GM12878 (cell line): ENCODE data around the gene MGAT5. TPM values are rescaled to one million over a fixed set of nuclear protein-coding genes. Genes with fewer than 3 reads are reported as not detected.

ENCODE experiments used
- BMI1 ChIP-seq: fragments of 450-650 bp; IDR thresholded peaks from 2 replicates; pipeline ENCODE4 v1.6.1; 2016; ENCODE audit warnings: mild to moderate bottlenecking, moderate library complexity, borderline replicate concordance
- CBX3 ChIP-seq: fragments of 200-600 bp; sonication (generic); IDR thresholded peaks from 2 replicates; pipeline ENCODE4 v1.6.1; 2016; ENCODE audit warnings: low read depth, borderline replicate concordance
- CEBPB ChIP-seq, 2 experiments: fragments of 150-350 bp in 1 of 2; IDR thresholded peaks; 2 replicates each; pipeline ENCODE4 v1.6.1; 2012 to 2014; ENCODE audit warnings: low read depth in 2 of 2, low read length in 2 of 2, borderline replicate concordance in 1 of 2, inconsistent platforms in 1 of 2
- EED ChIP-seq: sonication (generic); IDR thresholded peaks from 2 replicates; pipeline ENCODE4 v1.6.1; 2016; ENCODE audit warnings: antibody characterized with exemption, low read depth
- EZH2 ChIP-seq: IDR thresholded peaks from 2 replicates; pipeline ENCODE4 v1.6.1; 2012; ENCODE audit warnings: low read depth, mild to moderate bottlenecking, control low read depth, inconsistent platforms, low read length, borderline replicate concordance; ENCODE audit not compliant: control insufficient read depth
- FOXK2 ChIP-seq: fragments of 450-650 bp; IDR thresholded peaks from 2 replicates; pipeline ENCODE4 v1.6.1; 2017; ENCODE audit warnings: mild to moderate bottlenecking, moderate library complexity
- IKZF1 ChIP-seq: fragments of 450-650 bp; conservative IDR thresholded peaks from 2 replicates; pipeline ENCODE4 v1.6.1; 2017; ENCODE audit warnings: antibody characterized with exemption, mild to moderate bottlenecking
- IKZF2 ChIP-seq, 2 experiments: fragments of 450-650 bp; IDR thresholded peaks; 2 replicates each; pipeline ENCODE4 v1.6.1; 2017; ENCODE audit warnings: mild to moderate bottlenecking in 2 of 2, moderate library complexity in 2 of 2
- JUND ChIP-seq: IDR thresholded peaks from 2 replicates; pipeline ENCODE4 v1.6.1; 2012; ENCODE audit warnings: low read depth, mild to moderate bottlenecking, low read length, improper control_type of control experiment, moderate library complexity
- MTA3 ChIP-seq: IDR thresholded peaks from 2 replicates; pipeline ENCODE4 v1.6.1; 2012; ENCODE audit warnings: low read length, inconsistent platforms, borderline replicate concordance
- NFYA ChIP-seq: IDR thresholded peaks from 2 replicates; pipeline ENCODE4 v1.6.1; 2011; ENCODE audit warnings: low read depth, mild to moderate bottlenecking, low read length, improper control_type of control experiment, borderline replicate concordance
- NFYB ChIP-seq: IDR thresholded peaks from 2 replicates; pipeline ENCODE4 v1.6.1; 2011; ENCODE audit warnings: low read depth, mild to moderate bottlenecking, low read length, improper control_type of control experiment, moderate library complexity; ENCODE audit not compliant: insufficient read depth
- PKNOX1 ChIP-seq: fragments of 450-650 bp; IDR thresholded peaks from 2 replicates; pipeline ENCODE4 v1.6.1; 2016; ENCODE audit warnings: mild to moderate bottlenecking
- SIN3A ChIP-seq: IDR thresholded peaks from 2 replicates; pipeline ENCODE4 v1.6.1; 2012; ENCODE audit warnings: low read depth, low read length, improper control_type of control experiment
- ZBTB33 ChIP-seq: fragments of 450-650 bp; IDR thresholded peaks from 2 replicates; pipeline ENCODE4 v1.6.1; 2017; ENCODE audit warnings: mild to moderate bottlenecking
- ZNF24 ChIP-seq: fragments of 450-650 bp; IDR thresholded peaks from 2 replicates; pipeline ENCODE4 v1.6.1; 2017; ENCODE audit warnings: antibody characterized with exemption, mild to moderate bottlenecking
- ZSCAN29 ChIP-seq: fragments of 450-650 bp; IDR thresholded peaks from 2 replicates; pipeline ENCODE4 v1.6.1; 2017; ENCODE audit warnings: mild to moderate bottlenecking, moderate library complexity
- polyA plus RNA-seq, 11 experiments: library from polyadenylated mRNA; depleted of rRNA in 4 of 11; unstranded in 6 of 11; stranded (reverse) in 5 of 11; fragments of >200 nt; fragmentation: Nextera tagmentation in 4 of 11; fragmentation: Illumina TruSeq in 1 of 11; extraction: Ambion mirVana in 4 of 11; extraction: Trizol in 1 of 11; gene quantifications; 1 replicate in 1 of 11; 2 replicates in 10 of 11; pipeline versions ENCODE4 v1.2.1 to v1.2.3, GENCODE V29; 2011 to 2016; ENCODE audit warnings: inconsistent platforms in 2 of 11, missing spikeins in 2 of 11, low read depth in 1 of 11
- total RNA-seq, 4 experiments: library from RNA; depleted of rRNA in 3 of 4; stranded (reverse); fragments of >200 nt in 3 of 4; fragmentation: Illumina TruSeq in 1 of 4; extraction: Trizol in 1 of 4; gene quantifications; 2 replicates each; pipeline versions ENCODE4 v1.2.1 to v1.2.3, GENCODE V29; 2013 to 2021
- TF ChIP-seq, protein P1 (sequence below): IDR thresholded peaks from 2 replicates; pipeline ENCODE4 v1.6.1; 2011; ENCODE audit warnings: low read depth, low read length, improper control_type of control experiment, borderline replicate concordance
- TF ChIP-seq, protein P2 (sequence below): IDR thresholded peaks from 2 replicates; pipeline ENCODE4 v1.6.1; 2011; ENCODE audit warnings: mild to moderate bottlenecking, low read depth, low read length, moderate library complexity; ENCODE audit not compliant: insufficient replicate concordance
- TF ChIP-seq, protein P3 (sequence below): fragments of 450-650 bp; IDR thresholded peaks from 2 replicates; pipeline ENCODE4 v1.6.1; 2016; ENCODE audit warnings: mild to moderate bottlenecking, moderate library complexity, borderline replicate concordance
- TF ChIP-seq, protein P4 (sequence below): IDR thresholded peaks from 2 replicates; pipeline ENCODE4 v1.6.1; 2012; ENCODE audit warnings: low read length, inconsistent platforms

MGAT5 gene
- total and polyA plus RNA-seq, 10 of the 15 experiments (the other 5 are each of a cell fraction or from before 2014, with no cell fraction given) = 4.9 to 104 (median 36.2) TPM

GRCh38 chr2:134233728-134234136, 20.1 kb upstream of the MGAT5 start (continued):
- TF ChIP-seq CBX3 (no peak), PKNOX1 (no peak), ZNF24 (no peak), EED (peak; percentile 74), FOXK2 (no peak), EZH2 (no peak), BMI1 (no peak), MTA3 (no peak), JUND (no peak), ZSCAN29 (no peak), IKZF1 (no peak), ZBTB33 (no peak), NFYA (no peak), IKZF2 (IDR thresholded peaks at IDR 0.05) (peak in 1 of 2 experiments; percentile 36; a peak in 1 of 4 replicates), SIN3A (no peak), NFYB (no peak), CEBPB (IDR thresholded peaks at IDR 0.05; ENCODE audit: borderline replicate concordance in 1 of 2, low read depth in 2 of 2, low read length in 2 of 2) (no peak)
- TF ChIP-seq, protein P1, sequence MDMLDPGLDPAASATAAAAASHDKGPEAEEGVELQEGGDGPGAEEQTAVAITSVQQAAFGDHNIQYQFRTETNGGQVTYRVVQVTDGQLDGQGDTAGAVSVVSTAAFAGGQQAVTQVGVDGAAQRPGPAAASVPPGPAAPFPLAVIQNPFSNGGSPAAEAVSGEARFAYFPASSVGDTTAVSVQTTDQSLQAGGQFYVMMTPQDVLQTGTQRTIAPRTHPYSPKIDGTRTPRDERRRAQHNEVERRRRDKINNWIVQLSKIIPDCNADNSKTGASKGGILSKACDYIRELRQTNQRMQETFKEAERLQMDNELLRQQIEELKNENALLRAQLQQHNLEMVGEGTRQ = no peak
- TF ChIP-seq, protein P2, sequence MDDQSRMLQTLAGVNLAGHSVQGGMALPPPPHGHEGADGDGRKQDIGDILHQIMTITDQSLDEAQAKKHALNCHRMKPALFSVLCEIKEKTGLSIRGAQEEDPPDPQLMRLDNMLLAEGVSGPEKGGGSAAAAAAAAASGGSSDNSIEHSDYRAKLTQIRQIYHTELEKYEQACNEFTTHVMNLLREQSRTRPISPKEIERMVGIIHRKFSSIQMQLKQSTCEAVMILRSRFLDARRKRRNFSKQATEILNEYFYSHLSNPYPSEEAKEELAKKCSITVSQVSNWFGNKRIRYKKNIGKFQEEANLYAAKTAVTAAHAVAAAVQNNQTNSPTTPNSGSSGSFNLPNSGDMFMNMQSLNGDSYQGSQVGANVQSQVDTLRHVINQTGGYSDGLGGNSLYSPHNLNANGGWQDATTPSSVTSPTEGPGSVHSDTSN = no peak
- TF ChIP-seq, protein P3, sequence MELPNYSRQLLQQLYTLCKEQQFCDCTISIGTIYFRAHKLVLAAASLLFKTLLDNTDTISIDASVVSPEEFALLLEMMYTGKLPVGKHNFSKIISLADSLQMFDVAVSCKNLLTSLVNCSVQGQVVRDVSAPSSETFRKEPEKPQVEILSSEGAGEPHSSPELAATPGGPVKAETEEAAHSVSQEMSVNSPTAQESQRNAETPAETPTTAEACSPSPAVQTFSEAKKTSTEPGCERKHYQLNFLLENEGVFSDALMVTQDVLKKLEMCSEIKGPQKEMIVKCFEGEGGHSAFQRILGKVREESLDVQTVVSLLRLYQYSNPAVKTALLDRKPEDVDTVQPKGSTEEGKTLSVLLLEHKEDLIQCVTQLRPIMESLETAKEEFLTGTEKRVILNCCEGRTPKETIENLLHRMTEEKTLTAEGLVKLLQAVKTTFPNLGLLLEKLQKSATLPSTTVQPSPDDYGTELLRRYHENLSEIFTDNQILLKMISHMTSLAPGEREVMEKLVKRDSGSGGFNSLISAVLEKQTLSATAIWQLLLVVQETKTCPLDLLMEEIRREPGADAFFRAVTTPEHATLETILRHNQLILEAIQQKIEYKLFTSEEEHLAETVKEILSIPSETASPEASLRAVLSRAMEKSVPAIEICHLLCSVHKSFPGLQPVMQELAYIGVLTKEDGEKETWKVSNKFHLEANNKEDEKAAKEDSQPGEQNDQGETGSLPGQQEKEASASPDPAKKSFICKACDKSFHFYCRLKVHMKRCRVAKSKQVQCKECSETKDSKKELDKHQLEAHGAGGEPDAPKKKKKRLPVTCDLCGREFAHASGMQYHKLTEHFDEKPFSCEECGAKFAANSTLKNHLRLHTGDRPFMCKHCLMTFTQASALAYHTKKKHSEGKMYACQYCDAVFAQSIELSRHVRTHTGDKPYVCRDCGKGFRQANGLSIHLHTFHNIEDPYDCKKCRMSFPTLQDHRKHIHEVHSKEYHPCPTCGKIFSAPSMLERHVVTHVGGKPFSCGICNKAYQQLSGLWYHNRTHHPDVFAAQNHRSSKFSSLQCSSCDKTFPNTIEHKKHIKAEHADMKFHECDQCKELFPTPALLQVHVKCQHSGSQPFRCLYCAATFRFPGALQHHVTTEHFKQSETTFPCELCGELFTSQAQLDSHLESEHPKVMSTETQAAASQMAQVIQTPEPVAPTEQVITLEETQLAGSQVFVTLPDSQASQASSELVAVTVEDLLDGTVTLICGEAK = no peak
- TF ChIP-seq, protein P4, sequence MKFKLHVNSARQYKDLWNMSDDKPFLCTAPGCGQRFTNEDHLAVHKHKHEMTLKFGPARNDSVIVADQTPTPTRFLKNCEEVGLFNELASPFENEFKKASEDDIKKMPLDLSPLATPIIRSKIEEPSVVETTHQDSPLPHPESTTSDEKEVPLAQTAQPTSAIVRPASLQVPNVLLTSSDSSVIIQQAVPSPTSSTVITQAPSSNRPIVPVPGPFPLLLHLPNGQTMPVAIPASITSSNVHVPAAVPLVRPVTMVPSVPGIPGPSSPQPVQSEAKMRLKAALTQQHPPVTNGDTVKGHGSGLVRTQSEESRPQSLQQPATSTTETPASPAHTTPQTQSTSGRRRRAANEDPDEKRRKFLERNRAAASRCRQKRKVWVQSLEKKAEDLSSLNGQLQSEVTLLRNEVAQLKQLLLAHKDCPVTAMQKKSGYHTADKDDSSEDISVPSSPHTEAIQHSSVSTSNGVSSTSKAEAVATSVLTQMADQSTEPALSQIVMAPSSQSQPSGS = peak; percentile 84
